Prostate gland (tissue), 2 donors: ENCODE results near the gene ABCC3. TPM values are rescaled to one million over a fixed set of nuclear protein-coding genes. Genes with fewer than 3 reads are reported as not detected.

ENCODE experiments used
- DNase-seq: peaks from one replicate; pipeline ENCODE4 v3.0.0-alpha.2; 2019; ENCODE audit warnings: low spot score
- H3K27ac ChIP-seq, 2 donors: fragments of 200-600 bp; sonication (generic); 2 replicates each; pipeline ENCODE4 v1.5.1; 2017 to 2019
- H3K27me3 ChIP-seq: fragments of 200-600 bp; sonication (generic); replicated peaks from 2 replicates; pipeline ENCODE4 v1.5.1; 2019; ENCODE audit not compliant: insufficient read depth
- H3K36me3 ChIP-seq, 2 donors: fragments of 200-600 bp; sonication (generic); 1 replicate in 1 of 2; 2 replicates in 1 of 2; pipeline versions ENCODE4 v1.5.1 to v1.8.1; 2017 to 2019
- H3K4me1 ChIP-seq: fragments of 200-600 bp; sonication (generic); replicated peaks from 2 replicates; pipeline ENCODE4 v1.5.1; 2019
- H3K4me3 ChIP-seq, 2 donors: fragments of 200-600 bp; sonication (generic); 2 replicates each; pipeline ENCODE4 v1.5.1; 2017 to 2019
- H3K9me3 ChIP-seq: fragments of 200-600 bp; sonication (generic); 2 replicates; pipeline ENCODE4 v1.5.1; 2017
- CTCF ChIP-seq, 4 experiments: fragments of 200-600 bp in 2 of 4; fragments of 450-650 bp in 2 of 4; sonication (generic) in 2 of 4; IDR thresholded peaks; 1 replicate in 3 of 4; 2 replicates in 1 of 4; pipeline ENCODE4 v1.5.1; 2016 to 2019; ENCODE audit warnings: antibody characterized with exemption in 4 of 4, mild to moderate bottlenecking in 2 of 4, moderate library complexity in 2 of 4
- POLR2A ChIP-seq: fragments of 450-650 bp; IDR thresholded peaks from one replicate; pipeline ENCODE4 v1.6.1; 2016; ENCODE audit warnings: antibody characterized with exemption, mild to moderate bottlenecking
- POLR2AphosphoS5 ChIP-seq: sonication (generic); formaldehyde crosslinking; IDR thresholded peaks from one replicate; pipeline ENCODE4 v1.6.1; 2017; ENCODE audit warnings: antibody characterized with exemption
- WGBS: methylation state at CpG from one replicate; pipeline ENCODE4 v1.1.5; 2018; 5-methylcytosine and 5-hydroxymethylcytosine counted together
- intact Hi-C: fragments of 100-400 bp; cut with DNase I; formaldehyde crosslinking; loops from one replicate; pipeline ENCODE4 v1.14.2; 2022
- total RNA-seq, 2 donors: library from RNA; depleted of rRNA; stranded (reverse); fragments of >200 nt; gene quantifications; one replicate each; pipeline ENCODE4 v1.1.0, GENCODE V29; 2016

Gene ABCC3
- total RNA-seq, 2 donors from 2014 or later = 65.9 to 66.1 TPM

- no peak for DNase-seq
- Histone ChIP-seq H3K27me3 (no peaks in the 10 kb centered on the region), H3K27ac (no peak overlapping the region), H3K4me3 (no peak overlapping the region), H3K4me1 (peaks cover 2% of the 10 kb centered on the region), H3K9me3 (no peaks in the 10 kb centered on the region), H3K36me3 (no peaks in the 10 kb centered on the region)
- TF ChIP-seq POLR2AphosphoS5 (no peak), POLR2A (no peak)
- intact Hi-C loops = no loop called here
- WGBS = 100% methylated on average over 3 of the region's 3 CpGs
Observed at GRCh38 chr17:50645748-50646682, 11.3 kb downstream of the ABCC3 start.

GRCh38 chr17:50647187-50647586 lies 12.5 kb downstream of the ABCC3 start:
- H3K27me3 ChIP-seq = no peaks in the 10 kb centered on the region
- no peaks in the 10 kb centered on the region for H3K4me1 ChIP-seq
- TF ChIP-seq CTCF (IDR thresholded peaks at IDR 0.05) (no peak), POLR2AphosphoS5 (no peak), POLR2A (no peak)
- H3K9me3 ChIP-seq = no peaks in the 10 kb centered on the region
- intact Hi-C loops = no loop called here
- no peak for DNase-seq
- no peak overlapping the region for H3K4me3 ChIP-seq
- no peaks in the 10 kb centered on the region for H3K36me3 ChIP-seq
- H3K27ac ChIP-seq = no peak overlapping the region
- WGBS = 58% methylated on average over 2 of the region's 2 CpGs

GRCh38 chr17:50649042-50649908 lies 14.6 kb downstream of the ABCC3 start:
- no peaks in the 10 kb centered on the region for H3K36me3 ChIP-seq
- H3K4me3 ChIP-seq = no peak overlapping the region
- no peak overlapping the region for H3K27ac ChIP-seq
- TF ChIP-seq CTCF (IDR thresholded peaks at IDR 0.05) = no peak
- TF ChIP-seq POLR2AphosphoS5 = no peak
- TF ChIP-seq POLR2A = no peak
- no peaks in the 10 kb centered on the region for H3K9me3 ChIP-seq
- no peak for DNase-seq
- H3K27me3 ChIP-seq = no peaks in the 10 kb centered on the region
- WGBS = 73% methylated on average over 7 of the region's 7 CpGs
- intact Hi-C loops = no loop called here
- no peaks in the 10 kb centered on the region for H3K4me1 ChIP-seq

- Histone ChIP-seq H3K27me3 (no peaks in the 10 kb centered on the region), H3K4me1 (no peaks in the 10 kb centered on the region), H3K27ac (no peak overlapping the region), H3K36me3 (no peaks in the 10 kb centered on the region), H3K4me3 (no peak overlapping the region), H3K9me3 (no peaks in the 10 kb centered on the region)
- WGBS = 88% methylated on average over 2 of the region's 2 CpGs
- DNase-seq = no peak
- intact Hi-C loops = no loop called here
- TF ChIP-seq CTCF (IDR thresholded peaks at IDR 0.05) (no peak), POLR2AphosphoS5 (no peak), POLR2A (no peak)
Observed at GRCh38 chr17:50651661-50652060, 17.0 kb downstream of the ABCC3 start.

GRCh38 chr17:50653738-50654137 lies 19.1 kb downstream of the ABCC3 start:
- no peak for TF ChIP-seq CTCF (IDR thresholded peaks at IDR 0.05)
- no peak for TF ChIP-seq POLR2A
- TF ChIP-seq POLR2AphosphoS5 = no peak
- Histone ChIP-seq H3K27ac (no peak overlapping the region), H3K4me3 (no peak overlapping the region), H3K9me3 (no peaks in the 10 kb centered on the region), H3K27me3 (no peaks in the 10 kb centered on the region), H3K4me1 (no peaks in the 10 kb centered on the region), H3K36me3 (no peaks in the 10 kb centered on the region)
- DNase-seq = no peak
- intact Hi-C loops = no loop called here
- WGBS = 88% methylated on average over 3 of the region's 3 CpGs
